ENCODE data around the gene METTL25B.
A peak's percentile ranks its signal among the peaks of the same experiment; 100 is the strongest.

The METTL25B gene

DNA sequence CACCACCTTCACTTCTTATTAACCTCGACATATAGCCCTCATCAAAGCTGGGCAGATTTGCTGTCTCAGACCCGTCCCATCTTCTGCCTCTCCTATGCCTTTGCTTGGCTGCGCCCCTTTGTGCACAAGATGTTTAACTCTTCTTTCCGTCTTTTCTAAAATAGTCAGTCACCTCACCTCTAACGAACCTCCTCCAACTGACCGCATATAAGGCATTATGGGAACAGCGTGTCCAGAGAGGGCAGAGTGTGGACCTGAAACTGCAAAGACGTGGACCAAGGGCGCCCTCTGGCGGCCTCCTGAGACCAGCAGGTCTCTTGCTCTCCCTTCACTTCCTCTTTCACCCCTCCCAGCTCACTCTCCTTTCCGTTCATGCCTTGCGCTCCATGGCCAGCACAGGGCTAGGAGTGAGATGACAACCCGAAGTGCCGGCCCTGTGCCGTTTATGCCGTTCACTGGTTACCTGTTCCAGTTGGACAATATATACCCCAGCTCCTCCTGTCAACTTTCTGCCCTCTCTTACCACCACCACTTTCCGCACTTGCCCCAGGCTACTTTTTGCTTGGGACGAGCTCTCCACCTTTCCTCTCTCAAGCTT lies 2.5 kb upstream of the METTL25B start:
- peaks cover 39% of the 10 kb centered on the region for H3K36me3 ChIP-seq
- peak overlapping the region; percentile 98 for H3K27ac ChIP-seq
- peak overlapping the region; percentile 54 to 88 for H3K4me3 ChIP-seq (ENCODE audit: low read depth in 1 of 2, low read length in 1 of 2)
- no peaks in the 10 kb centered on the region for H3K9me3 ChIP-seq
- H3K27me3 ChIP-seq: no peaks in the 10 kb centered on the region
- TF ChIP-seq, protein P1, sequence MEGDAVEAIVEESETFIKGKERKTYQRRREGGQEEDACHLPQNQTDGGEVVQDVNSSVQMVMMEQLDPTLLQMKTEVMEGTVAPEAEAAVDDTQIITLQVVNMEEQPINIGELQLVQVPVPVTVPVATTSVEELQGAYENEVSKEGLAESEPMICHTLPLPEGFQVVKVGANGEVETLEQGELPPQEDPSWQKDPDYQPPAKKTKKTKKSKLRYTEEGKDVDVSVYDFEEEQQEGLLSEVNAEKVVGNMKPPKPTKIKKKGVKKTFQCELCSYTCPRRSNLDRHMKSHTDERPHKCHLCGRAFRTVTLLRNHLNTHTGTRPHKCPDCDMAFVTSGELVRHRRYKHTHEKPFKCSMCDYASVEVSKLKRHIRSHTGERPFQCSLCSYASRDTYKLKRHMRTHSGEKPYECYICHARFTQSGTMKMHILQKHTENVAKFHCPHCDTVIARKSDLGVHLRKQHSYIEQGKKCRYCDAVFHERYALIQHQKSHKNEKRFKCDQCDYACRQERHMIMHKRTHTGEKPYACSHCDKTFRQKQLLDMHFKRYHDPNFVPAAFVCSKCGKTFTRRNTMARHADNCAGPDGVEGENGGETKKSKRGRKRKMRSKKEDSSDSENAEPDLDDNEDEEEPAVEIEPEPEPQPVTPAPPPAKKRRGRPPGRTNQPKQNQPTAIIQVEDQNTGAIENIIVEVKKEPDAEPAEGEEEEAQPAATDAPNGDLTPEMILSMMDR (IDR thresholded peaks at IDR 0.05): peak; percentile 96
- H3K4me1 ChIP-seq (ENCODE audit: control insufficient read depth in 1 of 2, insufficient read depth in 1 of 2, low read depth in 1 of 2, low read length in 1 of 2): peaks cover 37 to 42% of the 10 kb centered on the region in 2 experiments

DNA sequence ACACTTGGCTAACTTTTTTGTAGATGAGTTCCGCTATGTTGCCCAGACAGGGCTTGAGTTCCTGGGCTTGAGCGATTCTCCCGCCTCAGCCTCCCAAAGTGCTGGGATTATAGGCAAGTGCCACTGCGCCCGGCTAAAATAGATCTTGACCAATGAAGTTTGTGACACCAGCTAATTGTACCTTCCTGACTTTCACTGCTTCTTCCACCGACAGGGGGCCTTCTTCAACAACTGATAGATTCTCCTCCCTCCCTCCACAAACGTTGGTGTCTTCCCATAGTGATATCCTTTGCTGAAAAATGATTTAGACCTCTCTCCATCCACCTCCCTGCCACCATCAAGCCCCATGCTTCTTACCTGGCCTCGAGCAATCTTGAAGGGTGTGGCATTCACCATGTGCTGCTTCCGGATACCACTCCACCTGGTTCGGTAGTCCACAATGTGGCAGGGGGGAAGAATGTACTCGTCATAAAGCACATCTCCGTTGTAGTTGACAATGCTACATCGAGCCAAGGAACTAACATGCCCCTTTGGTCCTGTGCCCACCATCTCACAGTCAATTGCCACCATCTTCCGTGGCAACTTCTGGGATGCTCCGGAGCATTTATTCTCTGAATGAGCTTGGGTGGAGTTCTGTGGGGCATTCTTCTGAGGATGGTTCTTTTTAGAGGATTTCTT lies 1.6 kb upstream of the METTL25B start:
- Histone ChIP-seq H3K27me3 (no peaks in the 10 kb centered on the region), H3K36me3 (peaks cover 31% of the 10 kb centered on the region), H3K9me3 (no peaks in the 10 kb centered on the region), H3K4me1 (ENCODE audit: control insufficient read depth in 1 of 2, insufficient read depth in 1 of 2, low read depth in 1 of 2, low read length in 1 of 2) (peaks cover 37 to 42% of the 10 kb centered on the region in 2 experiments), H3K4me3 (ENCODE audit: low read depth in 1 of 2, low read length in 1 of 2) (peak overlapping the region; percentile 54 to 88), H3K27ac (peak overlapping the region; percentile 98)
- TF ChIP-seq, protein P1 (IDR thresholded peaks at IDR 0.05): peak; percentile 44

DNA sequence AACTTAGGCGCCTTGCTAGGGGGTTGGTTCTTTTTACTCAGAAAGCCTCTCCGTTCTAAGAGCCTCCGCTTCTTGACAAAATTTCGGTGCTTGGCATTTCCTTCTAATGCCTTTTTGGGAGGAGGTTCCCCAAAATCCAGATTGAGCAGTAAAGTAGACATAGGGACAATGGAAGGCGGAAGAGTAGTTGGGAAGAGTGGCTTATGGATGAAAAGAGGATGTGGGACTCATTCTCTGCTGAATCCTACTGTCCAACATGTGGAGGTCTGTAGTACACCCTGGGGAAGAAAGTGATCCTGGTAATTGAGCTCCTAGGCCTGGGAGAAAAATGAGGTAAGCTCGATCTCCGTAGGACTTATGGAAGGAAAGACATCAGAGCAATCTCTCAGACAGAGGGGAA lies 777 bp upstream of the METTL25B start:
- peaks cover 31% of the 10 kb centered on the region for H3K36me3 ChIP-seq
- H3K9me3 ChIP-seq: no peaks in the 10 kb centered on the region
- peaks cover 37 to 42% of the 10 kb centered on the region in 2 experiments for H3K4me1 ChIP-seq (ENCODE audit: control insufficient read depth in 1 of 2, insufficient read depth in 1 of 2, low read depth in 1 of 2, low read length in 1 of 2)
- TF ChIP-seq, protein P1 (IDR thresholded peaks at IDR 0.05): no peak
- peak overlapping the region; percentile 88 to 98 for H3K4me3 ChIP-seq (ENCODE audit: low read depth in 1 of 2, low read length in 1 of 2)
- H3K27me3 ChIP-seq: no peaks in the 10 kb centered on the region
- H3K27ac ChIP-seq: peak overlapping the region; percentile 98

DNA sequence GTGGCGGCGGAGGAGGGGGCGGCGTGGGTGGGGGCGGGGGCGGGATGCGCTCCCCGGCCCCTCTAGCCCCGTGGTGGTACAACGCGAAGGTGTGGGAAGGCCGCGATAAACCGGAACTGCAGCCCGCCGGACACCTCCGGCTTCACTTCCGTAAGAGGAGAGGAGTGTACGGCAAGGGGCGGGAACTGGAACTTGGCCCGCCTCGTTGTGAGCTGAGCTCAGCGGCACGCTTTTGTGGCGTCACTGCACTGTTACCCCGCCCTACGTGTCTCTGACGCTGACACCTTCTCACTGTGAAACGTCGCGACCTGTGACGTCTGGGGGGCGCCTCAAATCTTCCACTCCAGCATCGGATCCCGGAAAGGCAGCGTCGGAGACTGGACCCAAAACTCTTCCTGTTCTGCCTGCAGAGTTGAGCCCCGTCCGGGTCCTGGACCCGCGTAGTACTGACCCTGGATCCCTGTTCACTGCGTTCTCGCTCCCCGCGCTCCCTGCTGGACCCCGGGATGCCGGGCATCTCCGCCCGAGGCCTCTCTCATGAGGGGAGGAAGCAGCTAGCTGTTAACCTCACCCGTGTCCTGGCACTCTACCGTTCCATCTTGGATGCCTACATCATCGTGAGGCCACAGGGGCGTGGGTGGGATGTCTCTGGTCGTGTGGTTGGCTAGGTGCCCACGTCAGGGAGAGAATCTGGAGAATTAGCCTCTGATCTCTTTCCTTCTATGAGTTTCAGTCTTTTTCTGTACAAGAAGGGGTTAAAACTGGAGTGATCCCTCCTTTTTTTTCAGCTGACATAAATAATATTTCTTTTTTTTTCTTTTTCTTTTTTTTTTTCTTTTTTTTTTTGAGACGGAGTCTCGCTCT lies 562 bp downstream of the METTL25B start, which contains the start of gene ISG20L2:
Gene ISG20L2, minus strand, starts transcription at position 168 of the 864 bp plus-strand sequence. CDS start 1,114 bp downstream, outside the sequence.
- Histone ChIP-seq H3K27ac (peak within 1 kb of the TSS; percentile 98), H3K36me3 (peaks cover 31% of the 10 kb centered on the region), H3K4me1 (ENCODE audit: control insufficient read depth in 1 of 2, insufficient read depth in 1 of 2, low read depth in 1 of 2, low read length in 1 of 2) (peaks cover 37 to 42% of the 10 kb centered on the region in 2 experiments), H3K4me3 (ENCODE audit: low read depth in 1 of 2, low read length in 1 of 2) (peak within 1 kb of the TSS; percentile 88 to 98), H3K9me3 (no peaks in the 10 kb centered on the region), H3K27me3 (no peaks in the 10 kb centered on the region)
- TF ChIP-seq, protein P1 (IDR thresholded peaks at IDR 0.05): peak; percentile 51

DNA sequence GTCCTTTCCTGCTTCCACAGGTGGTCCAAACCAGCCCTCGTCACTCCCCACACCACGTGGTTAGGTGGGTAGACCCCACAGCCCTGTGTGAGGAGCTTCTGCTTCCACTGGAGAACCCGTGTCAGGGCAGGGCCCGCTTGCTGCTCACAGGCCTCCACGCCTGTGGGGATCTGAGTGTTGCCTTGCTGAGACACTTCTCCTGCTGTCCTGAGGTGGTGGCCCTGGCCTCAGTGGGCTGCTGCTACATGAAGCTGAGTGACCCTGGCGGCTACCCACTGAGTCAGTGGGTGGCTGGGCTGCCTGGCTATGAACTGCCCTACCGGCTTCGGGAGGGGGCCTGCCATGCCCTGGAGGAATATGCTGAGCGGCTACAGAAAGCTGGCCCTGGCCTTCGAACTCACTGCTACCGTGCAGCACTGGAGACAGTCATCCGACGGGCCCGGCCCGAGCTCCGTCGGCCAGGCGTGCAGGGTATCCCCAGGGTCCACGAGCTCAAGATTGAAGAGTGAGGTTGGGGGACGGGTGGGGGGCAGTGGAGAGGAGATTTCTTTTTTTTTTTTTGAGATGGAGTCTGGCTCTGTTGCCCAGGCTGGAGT lies 5.8 kb downstream of the METTL25B start:
- H3K9me3 ChIP-seq: no peaks in the 10 kb centered on the region
- TF ChIP-seq, protein P1 (IDR thresholded peaks at IDR 0.05): no peak
- H3K4me3 ChIP-seq (ENCODE audit: low read depth in 1 of 2, low read length in 1 of 2): no peak overlapping the region
- H3K4me1 ChIP-seq (ENCODE audit: control insufficient read depth in 1 of 2, insufficient read depth in 1 of 2, low read depth in 1 of 2, low read length in 1 of 2): peaks cover 4 to 6% of the 10 kb centered on the region in 2 experiments
- H3K27ac ChIP-seq: no peak overlapping the region
- peaks cover 52% of the 10 kb centered on the region for H3K36me3 ChIP-seq
- no peaks in the 10 kb centered on the region for H3K27me3 ChIP-seq
